Endothelial cell of umbilical vein (primary cell): ENCODE results near the gene WNT7B.

Source experiments
- EZH2 ChIP-seq: IDR thresholded peaks from 2 replicates; pipeline ENCODE4 v1.6.1; 2012; ENCODE audit warnings: borderline replicate concordance, low read depth, mild to moderate bottlenecking, moderate library complexity, low read length, inconsistent platforms; ENCODE audit not compliant: severe bottlenecking
- TF ChIP-seq, protein P1 (sequence below), 2 donors: IDR thresholded peaks; 1 replicate in 1 of 2; 2 replicates in 1 of 2; pipeline ENCODE4 v1.5.1; 2011; ENCODE audit warnings: low read length in 2 of 2, mild to moderate bottlenecking in 2 of 2, moderate library complexity in 2 of 2, control low read depth in 1 of 2, inconsistent platforms in 1 of 2, low read depth in 1 of 2; ENCODE audit not compliant: insufficient read depth in 1 of 2; ENCODE audit errors: extremely low read depth in 1 of 2

DNA sequence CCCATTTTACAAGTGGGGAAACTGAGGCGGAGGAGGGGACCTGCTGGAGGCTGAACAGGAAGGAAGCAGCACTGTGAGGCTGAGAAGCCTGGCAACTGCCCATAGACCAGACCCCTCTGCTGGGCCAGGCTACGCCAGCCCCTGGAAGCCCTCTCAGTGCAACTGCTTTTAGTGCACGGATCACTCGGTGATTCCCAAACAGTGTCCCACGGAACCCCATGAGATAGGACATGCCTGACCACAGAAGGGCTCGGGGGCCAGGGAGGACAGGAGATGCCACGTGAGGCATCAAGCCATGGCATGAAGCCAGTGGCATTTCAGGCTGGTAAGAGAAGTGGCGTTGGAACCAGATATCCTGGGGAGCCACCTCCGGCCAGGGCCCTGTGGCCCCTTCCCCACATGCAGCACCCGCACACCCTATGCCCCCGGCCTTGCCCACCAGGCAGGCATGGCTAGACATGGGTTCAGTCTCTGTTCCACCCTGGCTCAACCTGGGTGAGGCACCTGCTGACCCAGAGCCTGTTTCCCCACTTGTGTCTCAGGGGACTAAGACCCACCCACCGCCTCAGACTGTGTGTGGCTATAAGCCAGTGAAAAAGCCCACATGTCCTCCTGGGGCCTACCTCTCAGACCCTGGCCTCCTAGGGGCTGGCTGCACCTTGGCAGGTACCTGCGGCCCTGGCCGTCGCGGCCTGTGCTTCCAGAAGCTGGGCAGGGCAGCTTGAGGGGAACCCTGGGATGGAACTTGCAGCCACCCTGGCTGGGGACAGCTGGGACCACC lies 84.1 kb downstream of the WNT7B start:
- TF ChIP-seq EZH2, result no peak
- TF ChIP-seq, protein P1, sequence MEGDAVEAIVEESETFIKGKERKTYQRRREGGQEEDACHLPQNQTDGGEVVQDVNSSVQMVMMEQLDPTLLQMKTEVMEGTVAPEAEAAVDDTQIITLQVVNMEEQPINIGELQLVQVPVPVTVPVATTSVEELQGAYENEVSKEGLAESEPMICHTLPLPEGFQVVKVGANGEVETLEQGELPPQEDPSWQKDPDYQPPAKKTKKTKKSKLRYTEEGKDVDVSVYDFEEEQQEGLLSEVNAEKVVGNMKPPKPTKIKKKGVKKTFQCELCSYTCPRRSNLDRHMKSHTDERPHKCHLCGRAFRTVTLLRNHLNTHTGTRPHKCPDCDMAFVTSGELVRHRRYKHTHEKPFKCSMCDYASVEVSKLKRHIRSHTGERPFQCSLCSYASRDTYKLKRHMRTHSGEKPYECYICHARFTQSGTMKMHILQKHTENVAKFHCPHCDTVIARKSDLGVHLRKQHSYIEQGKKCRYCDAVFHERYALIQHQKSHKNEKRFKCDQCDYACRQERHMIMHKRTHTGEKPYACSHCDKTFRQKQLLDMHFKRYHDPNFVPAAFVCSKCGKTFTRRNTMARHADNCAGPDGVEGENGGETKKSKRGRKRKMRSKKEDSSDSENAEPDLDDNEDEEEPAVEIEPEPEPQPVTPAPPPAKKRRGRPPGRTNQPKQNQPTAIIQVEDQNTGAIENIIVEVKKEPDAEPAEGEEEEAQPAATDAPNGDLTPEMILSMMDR (IDR thresholded peaks at IDR 0.05; ENCODE audit: extremely low read depth in 1 of 2, insufficient read depth in 1 of 2, low read depth in 1 of 2, low read length in 2 of 2), result no peak
